Thymus (tissue), 11 donors: Measurements from ENCODE around the gene LMNTD2. TPM values are rescaled to one million over a fixed set of nuclear protein-coding genes. Genes with fewer than 3 reads are reported as not detected.

Experiments
- DNase-seq, 9 donors: peaks; one replicate each; pipeline ENCODE4 v3.0.0-alpha.2; 2013; ENCODE audit warnings: low spot score in 9 of 9, low read depth in 6 of 9, missing footprints in 1 of 9
- H3K27ac ChIP-seq, 2 donors: one replicate each; pipeline ENCODE4 v1.5.1; 2013; ENCODE audit warnings: control low read depth in 1 of 2, low read depth in 1 of 2, low read length in 1 of 2, mild to moderate bottlenecking in 1 of 2, moderate library complexity in 1 of 2
- H3K27me3 ChIP-seq, 2 donors: one replicate each; pipeline ENCODE4 v1.5.1; 2013; ENCODE audit warnings: low read length in 1 of 2; ENCODE audit not compliant: control insufficient read depth in 2 of 2, insufficient read depth in 1 of 2
- H3K36me3 ChIP-seq, 2 donors: one replicate each; pipeline ENCODE4 v1.5.1; 2013; ENCODE audit warnings: low read length in 1 of 2, mild to moderate bottlenecking in 1 of 2, moderate library complexity in 1 of 2; ENCODE audit not compliant: control insufficient read depth in 2 of 2, insufficient read depth in 2 of 2
- H3K4me1 ChIP-seq, 2 donors: one replicate each; pipeline ENCODE4 v1.5.1; 2013; ENCODE audit warnings: low read length in 2 of 2; ENCODE audit not compliant: control insufficient read depth in 2 of 2, insufficient read depth in 2 of 2
- H3K4me3 ChIP-seq, 2 donors: one replicate each; pipeline ENCODE4 v1.5.1; 2013; ENCODE audit warnings: low read length in 2 of 2, control low read depth in 1 of 2, mild to moderate bottlenecking in 1 of 2
- H3K9me3 ChIP-seq, 2 donors: one replicate each; pipeline ENCODE4 v1.5.1; 2013; ENCODE audit warnings: low read length in 1 of 2, mild to moderate bottlenecking in 1 of 2; ENCODE audit not compliant: control insufficient read depth in 2 of 2, insufficient read depth in 1 of 2
- WGBS: extraction: QIAGEN DNeasy Blood & Tissue Kit; methylation state at CpG from one replicate; pipeline ENCODE4 v1.1.7; 2013; 5-methylcytosine and 5-hydroxymethylcytosine counted together
- polyA plus RNA-seq: library from polyadenylated mRNA; stranded (reverse); fragments of 200-250 nt; gene quantifications from one replicate; pipeline ENCODE4 v1.2.3, GENCODE V29; 2013
- total RNA-seq: library from RNA; stranded (reverse); fragments of 120-200 nt; gene quantifications from one replicate; pipeline ENCODE4 v1.2.4, GENCODE V29; 2013
- donor health status: healthy.

LMNTD2 gene
- total and polyA plus RNA-seq, 2 donors, result 1.1 to 5.8 TPM

DNA sequence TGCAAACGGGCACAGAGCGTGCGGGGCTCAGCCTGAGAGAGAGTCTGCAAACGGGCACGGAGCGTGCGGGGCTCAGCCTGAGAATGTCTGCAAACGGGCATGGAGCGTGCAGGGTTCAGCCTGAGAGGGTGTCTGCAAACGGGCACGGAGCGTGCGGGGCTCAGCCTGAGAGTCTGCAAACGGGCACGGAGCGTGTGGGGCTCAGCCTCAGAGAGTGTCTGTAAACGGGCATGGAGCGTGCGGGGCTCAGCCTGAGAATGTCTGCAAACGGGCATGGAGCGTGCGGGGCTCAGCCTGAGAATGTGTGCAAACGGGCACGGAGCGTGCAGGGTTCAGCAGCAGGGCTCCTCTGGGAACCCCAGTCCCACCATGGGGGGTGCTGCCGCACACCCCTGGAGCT is 29.3 kb upstream of the LMNTD2 start:
- H3K27me3 ChIP-seq, result no peaks in the 10 kb centered on the region
- no peak for DNase-seq
- no peak overlapping the region for H3K4me3 ChIP-seq
- H3K36me3 ChIP-seq, result peaks cover 71 to 76% of the 10 kb centered on the region in 2 donors
- H3K9me3 ChIP-seq, result peaks cover 0 to 1% of the 10 kb centered on the region in 2 donors
- H3K27ac ChIP-seq, result no peak overlapping the region
- 96% methylated on average over 26 of the region's 26 CpGs for WGBS
- peaks cover 0 to 10% of the 10 kb centered on the region in 2 donors for H3K4me1 ChIP-seq

DNA sequence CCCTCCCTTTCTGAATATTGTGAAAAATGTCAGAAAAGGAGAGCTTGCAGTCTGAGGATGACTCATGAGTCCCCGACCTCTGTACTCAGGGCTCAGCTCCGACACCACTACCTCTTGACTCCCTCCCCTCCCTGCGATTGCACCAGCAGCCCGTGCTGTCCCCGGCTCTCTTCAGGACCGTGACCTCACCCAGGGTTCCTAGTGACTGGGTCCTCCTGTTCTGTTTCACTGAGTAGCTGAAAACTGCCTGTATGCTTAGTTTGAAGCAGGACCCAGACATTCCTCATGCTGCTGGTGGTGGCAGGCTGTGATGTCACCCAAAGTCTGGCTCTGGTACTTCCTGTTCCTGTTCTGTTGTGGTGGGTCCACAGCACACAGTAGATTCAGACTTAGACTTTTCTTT is 27.4 kb upstream of the LMNTD2 start:
- Histone ChIP-seq H3K4me3 (no peak overlapping the region), H3K9me3 (peaks cover 1 to 5% of the 10 kb centered on the region in 2 donors), H3K27ac (peak overlapping the region; percentile 44 to 74), H3K4me1 (peaks cover 0 to 10% of the 10 kb centered on the region in 2 donors), H3K27me3 (no peaks in the 10 kb centered on the region), H3K36me3 (peaks cover 68 to 73% of the 10 kb centered on the region in 2 donors)
- peak in 1 of 9 donors; percentile 72 for DNase-seq
- WGBS, result 89% methylated on average over 6 of the region's 6 CpGs

DNA sequence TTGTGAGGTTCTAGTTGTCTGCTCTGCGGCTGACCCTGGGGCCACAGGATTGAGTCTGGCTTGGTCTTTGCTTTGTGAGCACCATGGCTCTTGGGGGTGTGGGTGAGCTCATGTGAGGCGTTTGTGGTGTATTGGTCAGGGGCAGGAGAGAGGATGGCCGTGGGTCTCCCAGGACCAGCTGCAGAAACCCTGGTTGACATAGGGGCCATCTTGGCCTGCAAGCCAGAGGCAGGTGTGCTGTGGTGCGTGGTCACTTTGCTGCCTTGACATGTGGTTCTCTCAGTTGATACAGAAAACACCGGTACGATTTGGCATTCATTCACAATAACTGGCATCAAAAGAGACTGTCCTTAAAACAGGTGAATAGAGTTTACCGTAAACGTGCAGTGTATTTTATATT is 27.0 kb upstream of the LMNTD2 start:
- H3K27me3 ChIP-seq, result no peaks in the 10 kb centered on the region
- peaks cover 0 to 10% of the 10 kb centered on the region in 2 donors for H3K4me1 ChIP-seq
- peaks cover 64 to 69% of the 10 kb centered on the region in 2 donors for H3K36me3 ChIP-seq
- peaks cover 1 to 5% of the 10 kb centered on the region in 2 donors for H3K9me3 ChIP-seq
- H3K4me3 ChIP-seq, result no peak overlapping the region
- WGBS, result 92% methylated on average over 8 of the region's 8 CpGs
- no peak for DNase-seq
- H3K27ac ChIP-seq, result peak overlapping the region; percentile 62 to 74

DNA sequence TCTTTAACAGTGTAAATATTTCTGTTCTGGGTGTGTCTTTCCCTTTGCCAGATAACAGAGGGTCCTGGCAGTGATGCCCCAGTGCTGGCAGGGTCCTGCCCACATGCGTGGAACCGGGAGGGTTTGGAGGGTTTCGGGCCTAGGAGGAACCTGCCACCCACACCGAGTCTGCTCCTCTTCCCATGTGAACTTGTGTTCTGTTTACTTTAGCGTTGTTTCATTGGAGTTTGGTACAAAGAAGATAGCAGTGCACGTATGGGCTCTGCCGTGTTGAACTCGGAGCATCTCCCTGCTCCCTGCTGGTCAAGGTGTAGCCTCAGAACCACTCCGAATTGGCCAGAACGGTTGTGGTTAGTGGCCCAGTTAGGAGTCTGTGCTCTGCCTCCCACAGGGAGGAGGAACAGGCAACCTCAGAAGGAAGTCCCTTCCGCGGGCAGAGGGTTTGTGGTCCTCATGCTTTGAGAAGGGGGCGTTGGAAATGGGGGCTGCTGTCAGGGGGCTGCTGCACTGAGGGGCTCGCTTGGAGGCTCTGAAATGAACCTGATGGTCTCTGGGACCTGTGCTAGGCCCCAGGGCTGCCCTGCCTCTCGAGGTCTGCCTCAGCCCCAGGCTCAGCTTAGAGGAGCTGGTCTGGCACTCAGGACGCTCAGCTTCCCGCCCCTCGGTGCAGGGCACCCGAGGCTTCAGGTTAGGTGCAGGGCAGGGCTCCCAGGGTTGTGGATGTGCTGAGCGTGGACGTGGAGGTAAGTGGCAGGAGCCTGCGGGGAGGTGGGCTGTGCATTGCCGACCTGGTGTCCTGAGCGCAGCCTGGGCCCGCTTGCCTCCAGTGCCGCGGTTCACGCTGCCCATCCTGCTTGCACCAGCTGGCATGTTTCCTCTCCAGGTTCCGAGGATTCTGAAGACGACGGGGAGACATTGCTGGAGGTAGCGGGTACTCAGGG is 26.1 kb upstream of the LMNTD2 start:
- Histone ChIP-seq H3K4me1 (peaks cover 0 to 10% of the 10 kb centered on the region in 2 donors), H3K9me3 (peaks cover 1 to 5% of the 10 kb centered on the region in 2 donors), H3K27ac (no peak overlapping the region), H3K27me3 (no peaks in the 10 kb centered on the region), H3K4me3 (no peak overlapping the region), H3K36me3 (peaks cover 66 to 70% of the 10 kb centered on the region in 2 donors)
- DNase-seq, result no peak
- 95% methylated on average over 32 of the region's 32 CpGs for WGBS

DNA sequence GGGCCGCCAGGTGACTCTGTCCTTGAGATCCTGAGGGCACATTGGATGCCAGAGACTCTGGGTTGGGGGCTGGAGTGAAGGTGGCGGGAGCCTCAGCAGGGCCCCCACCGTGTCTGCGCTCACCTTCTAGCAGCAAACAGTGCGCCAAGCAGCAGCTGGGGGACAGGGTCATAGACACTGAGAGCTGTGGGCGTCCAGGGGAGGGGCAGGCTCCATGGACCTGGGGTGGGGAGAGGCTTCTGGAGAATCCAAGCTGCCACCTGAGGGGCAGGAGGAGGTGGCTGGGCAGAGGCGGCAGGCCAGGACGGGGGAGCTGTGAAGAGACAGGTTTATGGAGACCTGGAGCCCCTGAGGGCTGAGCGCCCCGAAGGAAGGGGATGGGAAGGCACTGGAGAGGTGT is 23.7 kb upstream of the LMNTD2 start:
- 99% methylated on average over 10 of the region's 10 CpGs for WGBS

DNA sequence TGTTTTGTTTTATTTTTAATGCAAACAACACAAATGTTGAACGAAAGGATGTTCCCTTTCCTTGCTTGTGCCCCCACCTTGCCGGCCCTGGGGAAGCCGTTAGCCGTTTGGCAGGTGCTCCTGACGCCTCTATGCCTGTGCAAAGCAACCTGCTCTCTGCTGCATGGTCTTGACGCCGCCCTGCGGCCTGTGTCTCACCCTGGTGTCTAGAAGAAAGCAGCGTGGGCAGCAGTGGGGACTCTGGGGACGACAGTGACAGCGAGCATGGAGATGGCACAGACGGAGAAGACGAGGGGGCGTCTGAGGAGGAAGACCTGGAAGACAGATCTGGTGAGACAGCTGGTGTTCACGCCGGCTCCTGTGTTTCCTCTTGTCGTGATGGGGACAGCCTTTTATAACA is 21.2 kb upstream of the LMNTD2 start:
- Histone ChIP-seq H3K4me3 (no peak overlapping the region), H3K36me3 (peaks cover 34 to 38% of the 10 kb centered on the region in 2 donors), H3K4me1 (peaks cover 23 to 37% of the 10 kb centered on the region in 2 donors), H3K27me3 (no peaks in the 10 kb centered on the region), H3K9me3 (peaks cover 0 to 5% of the 10 kb centered on the region in 2 donors), H3K27ac (no peak overlapping the region)
- WGBS, result 96% methylated on average over 17 of the region's 17 CpGs
- no peak for DNase-seq

More for the DNA sequence above, 23.7 kb upstream of the LMNTD2 start:
- Histone ChIP-seq H3K27me3 (no peaks in the 10 kb centered on the region), H3K36me3 (peaks cover 48 to 59% of the 10 kb centered on the region in 2 donors), H3K9me3 (peaks cover 0 to 5% of the 10 kb centered on the region in 2 donors), H3K4me1 (peaks cover 6 to 24% of the 10 kb centered on the region in 2 donors), H3K27ac (no peak overlapping the region), H3K4me3 (no peak overlapping the region)
- no peak for DNase-seq

DNA sequence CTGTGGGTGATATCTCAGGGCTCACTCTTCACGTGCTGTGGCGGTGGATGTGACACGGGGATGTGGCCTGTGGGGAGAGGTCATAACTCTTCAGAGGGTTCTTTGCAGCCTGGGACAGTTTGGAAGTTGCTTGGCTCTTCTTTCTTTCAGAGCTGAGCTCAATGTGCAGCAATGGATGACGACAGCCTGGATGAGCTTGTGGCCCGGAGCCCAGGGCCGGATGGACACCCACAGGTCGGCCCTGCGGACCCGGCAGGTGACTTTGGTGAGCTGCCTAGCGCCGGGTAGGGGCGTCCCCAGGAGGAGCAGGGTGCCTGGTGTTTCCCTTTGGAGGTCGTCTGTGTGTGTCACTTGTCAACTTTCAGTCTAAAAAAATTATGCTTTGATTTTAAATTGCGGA is 20.8 kb upstream of the LMNTD2 start:
- no peaks in the 10 kb centered on the region for H3K27me3 ChIP-seq
- peaks cover 0 to 5% of the 10 kb centered on the region in 2 donors for H3K9me3 ChIP-seq
- H3K4me3 ChIP-seq, result no peak overlapping the region
- H3K36me3 ChIP-seq, result peaks cover 29 to 34% of the 10 kb centered on the region in 2 donors
- peaks cover 23 to 37% of the 10 kb centered on the region in 2 donors for H3K4me1 ChIP-seq
- no peak overlapping the region for H3K27ac ChIP-seq
- no peak for DNase-seq
- WGBS, result 95% methylated on average over 14 of the region's 14 CpGs

DNA sequence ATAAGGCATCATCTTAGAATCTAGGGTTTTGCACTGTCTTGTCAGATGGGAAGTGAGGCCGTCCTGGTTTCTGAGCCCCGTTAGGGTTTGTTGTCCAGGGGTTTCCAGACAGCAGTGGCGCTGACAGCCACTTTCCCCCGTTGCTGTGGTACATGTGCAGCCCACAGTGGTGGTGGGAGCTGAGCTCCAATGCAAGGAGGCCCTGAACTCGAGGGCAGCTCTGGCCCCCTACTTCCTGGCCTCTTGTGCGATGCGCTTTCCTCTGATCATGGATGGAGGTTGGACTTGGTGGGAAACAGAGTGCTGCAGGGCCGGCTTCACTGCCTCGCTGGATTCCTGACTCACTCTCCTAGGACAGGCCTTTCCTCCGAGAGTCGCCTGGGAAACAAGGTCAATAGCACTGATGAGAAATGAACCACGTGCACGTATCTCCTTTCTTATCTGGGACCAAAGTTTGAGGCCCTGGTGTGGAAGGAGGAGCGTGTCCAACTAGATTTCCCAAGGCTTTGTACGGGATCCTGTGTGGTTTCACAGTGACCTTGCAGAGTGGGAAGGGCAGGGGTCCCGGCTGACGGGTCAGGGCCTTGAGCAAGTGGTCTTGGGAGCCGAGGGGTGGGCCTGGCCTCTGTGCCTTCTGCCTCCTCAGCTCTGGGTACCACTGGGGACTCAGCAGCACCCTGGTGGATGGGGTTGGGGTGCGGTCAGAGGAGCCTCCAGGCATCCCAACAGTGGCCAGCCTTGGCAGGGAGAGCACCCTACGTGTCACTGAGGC is 19.5 kb upstream of the LMNTD2 start:
- DNase-seq, result no peak
- 96% methylated on average over 20 of the region's 20 CpGs for WGBS
- H3K27me3 ChIP-seq, result peaks cover 0 to 6% of the 10 kb centered on the region in 2 donors
- peaks cover 0 to 5% of the 10 kb centered on the region in 2 donors for H3K9me3 ChIP-seq
- no peak overlapping the region for H3K4me3 ChIP-seq
- peaks cover 23 to 43% of the 10 kb centered on the region in 2 donors for H3K4me1 ChIP-seq
- no peak overlapping the region for H3K27ac ChIP-seq
- peaks cover 26 to 31% of the 10 kb centered on the region in 2 donors for H3K36me3 ChIP-seq
